ENCODE measurements around the gene TMEM184A. TPM values are rescaled to one million over a fixed set of nuclear protein-coding genes. Genes with fewer than 3 reads are reported as not detected.

Gene TMEM184A
- total RNA-seq, 2 donors from 2014 or later, result 4.6 to 5.1 TPM

GRCh38 chr7:1536455-1536742 lies 19.6 kb downstream of the TMEM184A start:
- Mint-ChIP-seq H3K36me3 (ENCODE audit: low read depth) (peaks cover 2% of the 10 kb centered on the region), H3K4me3 (no peak overlapping the region), H3K27ac (peak overlapping the region; percentile 80), H3K27me3 (ENCODE audit: insufficient read depth) (no peaks in the 10 kb centered on the region), H3K9me3 (no peaks in the 10 kb centered on the region), H3K4me1 (peaks cover 21% of the 10 kb centered on the region)
- Histone ChIP-seq H3K27ac (ENCODE audit: low read depth, low read length) (peak overlapping the region; percentile 99), H3K36me3 (ENCODE audit: control insufficient read depth, insufficient read depth, low read length) (no peaks in the 10 kb centered on the region), H3K27me3 (ENCODE audit: control insufficient read depth, insufficient read depth, low read length, poor library complexity, severe bottlenecking) (no peaks in the 10 kb centered on the region), H3K4me3 (ENCODE audit: low read length) (no peak overlapping the region), H3K4me1 (ENCODE audit: control insufficient read depth, insufficient read depth, low read length) (peaks cover 11% of the 10 kb centered on the region), H3K9me3 (ENCODE audit: control insufficient read depth, low read length) (no peaks in the 10 kb centered on the region), H3K9ac (ENCODE audit: extremely low read depth, low read length, poor library complexity, severe bottlenecking) (no peak overlapping the region)
- no peak for DNase-seq
- 85 to 89% methylated on average over 6 to 7 of the region's 7 CpGs for WGBS, 2 experiments (ENCODE audit: insufficient coverage in 1 of 2, insufficient read length in 1 of 2)
- TF ChIP-seq CTCF (conservative IDR thresholded peaks at IDR 0.05), result no peak

GRCh38 chr7:1535701-1536454 lies 20.1 kb downstream of the TMEM184A start:
- Mint-ChIP-seq H3K4me1 (peaks cover 21% of the 10 kb centered on the region), H3K9me3 (no peaks in the 10 kb centered on the region), H3K27me3 (ENCODE audit: insufficient read depth) (no peaks in the 10 kb centered on the region), H3K27ac (peak overlapping the region; percentile 80), H3K36me3 (ENCODE audit: low read depth) (peaks cover 2% of the 10 kb centered on the region), H3K4me3 (no peak overlapping the region)
- H3K9me3 ChIP-seq (ENCODE audit: control insufficient read depth, low read length), result no peaks in the 10 kb centered on the region
- no peaks in the 10 kb centered on the region for H3K27me3 ChIP-seq (ENCODE audit: control insufficient read depth, insufficient read depth, low read length, poor library complexity, severe bottlenecking)
- no peak overlapping the region for H3K9ac ChIP-seq (ENCODE audit: extremely low read depth, low read length, poor library complexity, severe bottlenecking)
- peak; percentile 17 for TF ChIP-seq CTCF (conservative IDR thresholded peaks at IDR 0.05)
- no peaks in the 10 kb centered on the region for H3K36me3 ChIP-seq (ENCODE audit: control insufficient read depth, insufficient read depth, low read length)
- DNase-seq, result peak; percentile 65
- peaks cover 11% of the 10 kb centered on the region for H3K4me1 ChIP-seq (ENCODE audit: control insufficient read depth, insufficient read depth, low read length)
- WGBS, 2 experiments (ENCODE audit: insufficient coverage in 1 of 2, insufficient read length in 1 of 2), result 89 to 91% methylated on average over 42 of the region's 42 CpGs
- H3K27ac ChIP-seq (ENCODE audit: low read depth, low read length), result peak overlapping the region; percentile 99
- no peak overlapping the region for H3K4me3 ChIP-seq (ENCODE audit: low read length)

- no peak for TF ChIP-seq CTCF (conservative IDR thresholded peaks at IDR 0.05)
- DNase-seq, result no peak
- WGBS, 2 experiments (ENCODE audit: insufficient coverage in 1 of 2, insufficient read length in 1 of 2), result 73 to 83% methylated on average over 6 of the region's 6 CpGs
- Histone ChIP-seq H3K4me1 (ENCODE audit: control insufficient read depth, insufficient read depth, low read length) (peaks cover 11% of the 10 kb centered on the region), H3K36me3 (ENCODE audit: control insufficient read depth, insufficient read depth, low read length) (no peaks in the 10 kb centered on the region), H3K9me3 (ENCODE audit: control insufficient read depth, low read length) (no peaks in the 10 kb centered on the region), H3K27me3 (ENCODE audit: control insufficient read depth, insufficient read depth, low read length, poor library complexity, severe bottlenecking) (no peaks in the 10 kb centered on the region), H3K4me3 (ENCODE audit: low read length) (no peak overlapping the region), H3K9ac (ENCODE audit: extremely low read depth, low read length, poor library complexity, severe bottlenecking) (no peak overlapping the region), H3K27ac (ENCODE audit: low read depth, low read length) (no peak overlapping the region)
- H3K4me1 Mint-ChIP-seq, result peaks cover 21% of the 10 kb centered on the region
- no peaks in the 10 kb centered on the region for H3K9me3 Mint-ChIP-seq
- no peaks in the 10 kb centered on the region for H3K27me3 Mint-ChIP-seq (ENCODE audit: insufficient read depth)
- H3K27ac Mint-ChIP-seq, result no peak overlapping the region
- H3K36me3 Mint-ChIP-seq (ENCODE audit: low read depth), result no peaks in the 10 kb centered on the region
- H3K4me3 Mint-ChIP-seq, result no peak overlapping the region
Measured at GRCh38 chr7:1535100-1535458, 20.9 kb downstream of the TMEM184A start.
